ENCODE results near the gene TMTC2. TPM values are rescaled to one million over a fixed set of nuclear protein-coding genes. Genes with fewer than 3 reads are reported as not detected.

TMTC2 gene
- total RNA-seq, 1 experiment from 2014 or later: 1.7 TPM

DNA sequence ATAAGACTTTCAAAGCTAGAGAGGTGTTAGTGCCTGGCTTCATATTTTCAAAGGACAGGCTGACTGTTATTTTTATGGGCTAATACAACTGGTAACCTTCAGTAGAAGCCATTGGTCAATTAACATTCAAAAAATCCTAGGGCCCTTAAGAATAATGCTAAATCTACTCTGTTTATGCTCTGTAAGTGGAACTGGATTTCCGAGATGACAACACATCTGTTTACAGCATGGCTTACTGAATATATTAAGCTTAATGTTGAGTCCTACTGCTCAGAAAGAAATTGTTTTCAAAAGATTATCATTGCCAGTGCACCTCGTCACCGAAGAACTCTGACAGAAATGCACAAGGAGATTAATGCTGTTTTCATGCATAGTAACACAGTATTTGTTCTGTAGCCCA, 239.9 kb downstream of the TMTC2 start:
- H3K9me3 Mint-ChIP-seq (ENCODE audit: unreplicated experiment): no peaks in the 10 kb centered on the region
- POLR2A ChIA-PET: no interaction called here
- intact Hi-C loops (cut with micrococcal nuclease): no loop called here
- no peak overlapping the region for H3K4me3 Mint-ChIP-seq (ENCODE audit: unreplicated experiment)
- H3K36me3 Mint-ChIP-seq (ENCODE audit: insufficient read depth, unreplicated experiment): no peaks in the 10 kb centered on the region
- no peaks in the 10 kb centered on the region for H3K27me3 Mint-ChIP-seq (ENCODE audit: insufficient read depth, unreplicated experiment)
- H3K27ac Mint-ChIP-seq (ENCODE audit: low read depth, unreplicated experiment): no peak overlapping the region
- BruUV-seq (replicated peaks): no TSS peak
- no peak for DNase-seq (ENCODE audit: unreplicated experiment)
- CTCF ChIA-PET: interaction anchor here (0.7 kb wide), 1 partner anchor 494 kb away, joined by 3 read pairs; no protein-coding TSS in a partner anchor
- TF ChIP-seq, protein P1, sequence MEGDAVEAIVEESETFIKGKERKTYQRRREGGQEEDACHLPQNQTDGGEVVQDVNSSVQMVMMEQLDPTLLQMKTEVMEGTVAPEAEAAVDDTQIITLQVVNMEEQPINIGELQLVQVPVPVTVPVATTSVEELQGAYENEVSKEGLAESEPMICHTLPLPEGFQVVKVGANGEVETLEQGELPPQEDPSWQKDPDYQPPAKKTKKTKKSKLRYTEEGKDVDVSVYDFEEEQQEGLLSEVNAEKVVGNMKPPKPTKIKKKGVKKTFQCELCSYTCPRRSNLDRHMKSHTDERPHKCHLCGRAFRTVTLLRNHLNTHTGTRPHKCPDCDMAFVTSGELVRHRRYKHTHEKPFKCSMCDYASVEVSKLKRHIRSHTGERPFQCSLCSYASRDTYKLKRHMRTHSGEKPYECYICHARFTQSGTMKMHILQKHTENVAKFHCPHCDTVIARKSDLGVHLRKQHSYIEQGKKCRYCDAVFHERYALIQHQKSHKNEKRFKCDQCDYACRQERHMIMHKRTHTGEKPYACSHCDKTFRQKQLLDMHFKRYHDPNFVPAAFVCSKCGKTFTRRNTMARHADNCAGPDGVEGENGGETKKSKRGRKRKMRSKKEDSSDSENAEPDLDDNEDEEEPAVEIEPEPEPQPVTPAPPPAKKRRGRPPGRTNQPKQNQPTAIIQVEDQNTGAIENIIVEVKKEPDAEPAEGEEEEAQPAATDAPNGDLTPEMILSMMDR (IDR thresholded peaks at IDR 0.05; ENCODE audit: unreplicated experiment): no peak
- no peaks in the 10 kb centered on the region for H3K4me1 Mint-ChIP-seq (ENCODE audit: insufficient read depth, unreplicated experiment)

DNA sequence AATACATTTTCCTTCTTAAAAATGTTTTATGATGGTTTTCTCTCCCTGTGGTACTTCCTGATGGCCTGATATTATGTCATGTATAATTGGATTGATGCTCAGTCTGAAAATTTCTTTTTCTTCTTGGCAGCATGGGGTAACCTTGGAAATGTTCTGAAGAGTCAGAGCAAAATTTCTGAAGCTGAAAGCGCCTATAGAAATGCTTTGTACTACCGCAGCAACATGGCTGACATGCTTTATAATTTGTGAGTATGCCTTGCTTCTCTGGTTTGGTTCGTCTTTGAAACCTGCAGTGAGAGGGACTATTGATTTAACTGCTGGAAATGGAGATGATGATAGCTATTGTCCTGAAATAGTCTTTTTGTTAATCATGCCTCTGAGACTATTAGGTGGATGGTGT, 243.6 kb downstream of the TMTC2 start:
- Mint-ChIP-seq H3K27ac (ENCODE audit: low read depth, unreplicated experiment) (no peak overlapping the region), H3K36me3 (ENCODE audit: insufficient read depth, unreplicated experiment) (no peaks in the 10 kb centered on the region), H3K9me3 (ENCODE audit: unreplicated experiment) (no peaks in the 10 kb centered on the region), H3K27me3 (ENCODE audit: insufficient read depth, unreplicated experiment) (no peaks in the 10 kb centered on the region), H3K4me3 (ENCODE audit: unreplicated experiment) (no peak overlapping the region), H3K4me1 (ENCODE audit: insufficient read depth, unreplicated experiment) (no peaks in the 10 kb centered on the region)
- no peak for DNase-seq (ENCODE audit: unreplicated experiment)
- TF ChIP-seq, protein P1 (IDR thresholded peaks at IDR 0.05; ENCODE audit: unreplicated experiment): no peak
- intact Hi-C loops (cut with micrococcal nuclease): no loop called here
- ChIA-PET POLR2A (no interaction called here), CTCF (no interaction called here)
- BruUV-seq (replicated peaks): no TSS peak

DNA sequence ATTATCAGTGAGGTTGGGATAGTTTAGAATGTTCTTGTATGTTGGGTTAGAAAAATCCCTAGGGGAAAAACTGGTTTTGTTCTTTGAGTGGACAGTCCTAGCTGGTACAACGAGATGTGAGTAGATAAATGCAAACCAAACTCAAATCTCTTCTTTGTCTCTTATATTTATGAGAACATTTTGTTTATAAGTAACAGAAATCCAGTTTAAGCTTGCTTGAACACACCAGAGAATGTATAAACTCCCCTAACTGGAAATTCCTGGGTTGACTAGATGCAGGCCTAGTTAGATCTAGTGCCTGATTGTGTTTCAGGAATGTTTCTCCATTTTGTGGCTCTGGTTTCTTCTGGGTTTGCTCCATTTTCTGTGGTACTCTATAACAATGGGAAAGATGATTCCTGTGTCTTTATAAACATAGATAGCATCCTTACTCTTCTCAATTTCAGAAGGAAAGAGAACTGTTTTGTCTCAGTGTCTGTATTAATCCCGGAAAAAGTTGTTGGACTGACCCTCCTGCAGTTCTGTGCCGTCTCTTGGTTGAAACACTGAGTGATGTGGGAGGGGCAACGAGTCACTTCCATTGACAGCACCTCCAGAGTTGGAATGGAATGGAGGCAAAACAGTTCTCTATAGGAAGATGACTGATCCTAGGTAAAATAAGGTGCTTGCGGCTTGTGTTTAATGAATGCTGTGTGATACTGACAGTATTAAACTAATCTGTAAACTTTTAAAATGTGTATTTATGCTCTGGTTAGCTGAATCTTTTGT, 244.8 kb downstream of the TMTC2 start:
- no peak overlapping the region for H3K4me3 Mint-ChIP-seq (ENCODE audit: unreplicated experiment)
- H3K9me3 Mint-ChIP-seq (ENCODE audit: unreplicated experiment): no peaks in the 10 kb centered on the region
- ChIA-PET CTCF (no interaction called here), POLR2A (no interaction called here)
- DNase-seq (ENCODE audit: unreplicated experiment): peak; percentile 16
- BruUV-seq (replicated peaks): no TSS peak
- H3K27ac Mint-ChIP-seq (ENCODE audit: low read depth, unreplicated experiment): no peak overlapping the region
- H3K27me3 Mint-ChIP-seq (ENCODE audit: insufficient read depth, unreplicated experiment): no peaks in the 10 kb centered on the region
- TF ChIP-seq, protein P1 (IDR thresholded peaks at IDR 0.05; ENCODE audit: unreplicated experiment): no peak
- H3K4me1 Mint-ChIP-seq (ENCODE audit: insufficient read depth, unreplicated experiment): no peaks in the 10 kb centered on the region
- no peaks in the 10 kb centered on the region for H3K36me3 Mint-ChIP-seq (ENCODE audit: insufficient read depth, unreplicated experiment)
- intact Hi-C loops (cut with micrococcal nuclease): no loop called here

DNA sequence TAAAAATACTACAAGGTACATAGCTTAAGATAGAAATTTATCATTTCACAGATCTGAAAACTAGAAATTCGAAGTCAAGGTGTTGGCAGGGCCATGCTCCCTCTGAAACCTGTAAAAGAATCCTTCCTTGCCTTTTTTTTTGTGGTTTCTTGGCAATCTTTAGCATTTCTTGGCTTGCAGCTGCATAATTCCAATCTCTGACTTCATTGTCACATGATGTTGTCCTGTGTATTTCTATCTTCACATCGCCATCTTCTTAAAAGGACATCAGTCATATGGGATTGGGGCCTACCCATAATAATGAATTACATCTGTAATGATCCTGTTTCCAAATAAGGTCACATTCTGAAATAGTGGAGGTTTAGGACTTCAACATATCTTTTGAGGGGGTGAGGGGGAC, 250.4 kb downstream of the TMTC2 start:
- no peaks in the 10 kb centered on the region for H3K9me3 Mint-ChIP-seq (ENCODE audit: unreplicated experiment)
- no peaks in the 10 kb centered on the region for H3K4me1 Mint-ChIP-seq (ENCODE audit: insufficient read depth, unreplicated experiment)
- BruUV-seq (replicated peaks): no TSS peak
- no peak for DNase-seq (ENCODE audit: unreplicated experiment)
- intact Hi-C loops (cut with micrococcal nuclease): no loop called here
- TF ChIP-seq, protein P1 (IDR thresholded peaks at IDR 0.05; ENCODE audit: unreplicated experiment): no peak
- CTCF ChIA-PET: interaction anchor here (1.3 to 1.6 kb wide), 2 partner anchors 14 to 251 kb away, joined by 4 read pairs; no protein-coding TSS in a partner anchor
- no peak overlapping the region for H3K4me3 Mint-ChIP-seq (ENCODE audit: unreplicated experiment)
- no peaks in the 10 kb centered on the region for H3K27me3 Mint-ChIP-seq (ENCODE audit: insufficient read depth, unreplicated experiment)
- H3K27ac Mint-ChIP-seq (ENCODE audit: low read depth, unreplicated experiment): no peak overlapping the region
- POLR2A ChIA-PET: interaction anchor here (0.5 to 0.7 kb wide), 2 partner anchors 60 to 1016 kb away, joined by 3 read pairs; no protein-coding TSS in a partner anchor
- no peaks in the 10 kb centered on the region for H3K36me3 Mint-ChIP-seq (ENCODE audit: insufficient read depth, unreplicated experiment)
